Type B pancreatic cell (in vitro differentiated cells): ENCODE data around the gene HDX. TPM values are rescaled to one million over a fixed set of nuclear protein-coding genes. Genes with fewer than 3 reads are reported as not detected.
"Not testable (repeated sequence)": the region's sequence is repeated elsewhere in the genome, so short reads cannot be mapped to it uniquely, and the experiment has no call there.

Experiments
- DNase-seq: peaks from one replicate; pipeline ENCODE4 v3.0.0; 2021; ENCODE audit warnings: mixed read lengths; ENCODE audit not compliant: unreplicated experiment; ENCODE audit errors: extremely low spot score
- H3K27ac Mint-ChIP-seq: 2 replicates; pipeline ENCODE4 v1.8.0; 2021; ENCODE audit warnings: mild to moderate bottlenecking, mixed read lengths
- H3K27me3 Mint-ChIP-seq: 2 replicates; pipeline ENCODE4 v1.8.0; 2021; ENCODE audit warnings: mixed read lengths
- H3K36me3 Mint-ChIP-seq: 2 replicates; pipeline ENCODE4 v1.8.0; 2021; ENCODE audit warnings: mixed read lengths
- H3K4me1 Mint-ChIP-seq: one replicate; pipeline ENCODE4 v1.8.0; 2021; ENCODE audit warnings: mixed read lengths; ENCODE audit not compliant: unreplicated experiment
- H3K4me3 Mint-ChIP-seq: 2 replicates; pipeline ENCODE4 v1.8.0; 2021; ENCODE audit warnings: mild to moderate bottlenecking, mixed read lengths
- H3K9me3 Mint-ChIP-seq: 2 replicates; pipeline ENCODE4 v1.8.0; 2021; ENCODE audit warnings: mixed read lengths
- CTCF ChIP-seq: fragments of 200-600 bp; sonication (generic); conservative IDR thresholded peaks from 2 replicates; pipeline ENCODE4 v1.5.0; 2021; ENCODE audit warnings: antibody characterized with exemption, mild to moderate bottlenecking
- long read RNA-seq: library from polyadenylated mRNA; unstranded; transcript quantifications from one replicate; pipeline ENCODE4 v2.0.0, GENCODE V29; 2020
- total RNA-seq: library from RNA; stranded (reverse); gene quantifications from 2 replicates; pipeline ENCODE4 v1.2.1, GENCODE V29; 2021; ENCODE audit warnings: low replicate concordance

HDX gene, protein sequence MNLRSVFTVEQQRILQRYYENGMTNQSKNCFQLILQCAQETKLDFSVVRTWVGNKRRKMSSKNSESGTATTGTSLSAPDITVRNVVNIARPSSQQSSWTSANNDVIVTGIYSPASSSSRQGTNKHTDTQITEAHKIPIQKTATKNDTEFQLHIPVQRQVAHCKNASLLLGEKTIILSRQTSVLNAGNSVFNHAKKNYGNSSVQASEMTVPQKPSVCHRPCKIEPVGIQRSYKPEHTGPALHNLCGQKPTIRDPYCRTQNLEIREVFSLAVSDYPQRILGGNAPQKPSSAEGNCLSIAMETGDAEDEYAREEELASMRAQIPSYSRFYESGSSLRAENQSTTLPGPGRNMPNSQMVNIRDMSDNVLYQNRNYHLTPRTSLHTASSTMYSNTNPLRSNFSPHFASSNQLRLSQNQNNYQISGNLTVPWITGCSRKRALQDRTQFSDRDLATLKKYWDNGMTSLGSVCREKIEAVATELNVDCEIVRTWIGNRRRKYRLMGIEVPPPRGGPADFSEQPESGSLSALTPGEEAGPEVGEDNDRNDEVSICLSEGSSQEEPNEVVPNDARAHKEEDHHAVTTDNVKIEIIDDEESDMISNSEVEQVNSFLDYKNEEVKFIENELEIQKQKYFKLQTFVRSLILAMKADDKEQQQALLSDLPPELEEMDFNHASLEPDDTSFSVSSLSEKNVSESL
- total RNA-seq, result 9.2 and 10.7 TPM in 2 replicates
- long read RNA-seq, full-length matches to known transcripts, result 31 of 61 reads
- long read RNA-seq, partial matches to known transcripts, result 9 of 61 reads
- long read RNA-seq, other reads (novel, unspliced or antisense), result 21 of 61 reads

DNA sequence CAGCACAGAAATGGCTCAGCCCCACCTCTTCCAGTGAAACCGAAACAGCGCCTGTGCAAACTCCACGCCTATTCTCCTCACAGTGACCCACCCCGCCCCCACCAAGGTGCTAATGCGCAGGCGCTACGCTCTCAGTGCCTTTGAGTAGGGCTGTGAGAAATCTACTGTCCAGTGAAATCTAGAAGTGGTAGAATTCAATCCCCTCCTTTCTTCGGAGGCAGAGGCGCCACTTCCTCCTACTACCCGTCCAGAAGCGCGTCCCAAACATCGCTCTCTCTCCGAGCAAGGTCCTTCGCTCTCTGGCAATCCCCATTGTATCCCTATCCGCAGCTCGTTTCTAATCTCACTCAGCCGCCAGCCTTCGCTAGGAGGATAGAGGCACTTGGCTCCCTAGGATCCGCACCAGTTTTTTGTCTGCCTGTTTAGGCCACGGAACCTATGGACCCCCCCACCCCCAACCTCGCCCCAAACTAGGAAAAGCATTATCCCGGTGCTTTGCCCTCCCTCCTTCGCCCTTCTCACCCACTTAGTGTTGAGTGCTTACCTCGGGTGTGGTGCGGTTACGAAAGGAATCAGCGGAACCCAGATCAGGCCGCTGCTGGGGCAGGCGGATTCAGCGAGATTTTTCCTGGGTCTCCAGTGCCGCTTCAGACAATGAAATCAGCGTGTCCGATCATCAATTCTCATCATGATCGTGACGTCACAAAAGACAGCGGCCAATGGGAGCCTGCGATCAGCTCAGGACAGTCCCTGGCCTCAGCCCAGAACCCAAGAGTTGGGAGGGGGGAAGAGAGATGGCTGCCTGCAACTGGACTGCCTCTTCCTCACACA lies at the start of gene HDX:
Gene HDX (minus strand): TSS at position 656 of the 831 bp plus-strand sequence. CDS start 27,056 bp downstream, outside the sequence.
- Mint-ChIP-seq H3K27me3 (no peaks in the 10 kb centered on the region), H3K27ac (peak within 1 kb of the TSS; percentile 99), H3K9me3 (no peaks in the 10 kb centered on the region), H3K4me3 (peak within 1 kb of the TSS; percentile 98), H3K36me3 (no peaks in the 10 kb centered on the region), H3K4me1 (peaks cover 5% of the 10 kb centered on the region)
- DNase-seq, result peak; percentile 80
- no peak for TF ChIP-seq CTCF

DNA sequence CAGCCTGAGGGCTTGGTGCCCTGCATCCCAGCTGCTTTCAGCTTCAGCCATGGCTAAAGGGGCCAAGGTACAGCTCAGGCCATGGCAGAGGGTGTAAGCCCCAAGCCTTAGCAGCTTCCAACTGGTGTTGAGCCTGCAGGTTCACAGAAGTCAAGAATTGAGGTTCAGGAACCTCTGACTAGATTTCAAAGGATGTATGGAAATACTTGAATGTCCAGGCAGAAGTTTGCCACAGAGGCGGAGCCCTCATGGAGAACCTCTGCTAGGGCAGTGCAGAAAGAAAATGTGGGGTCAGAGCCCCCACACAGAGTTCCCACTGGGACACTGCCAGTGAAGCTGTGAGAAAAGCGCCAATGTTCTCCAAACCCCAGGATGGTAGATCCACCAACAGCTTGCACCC lies 39.1 kb upstream of the HDX start:
- not testable (repeated sequence) for H3K36me3 Mint-ChIP-seq, H3K27ac Mint-ChIP-seq, DNase-seq, H3K27me3 Mint-ChIP-seq, H3K4me1 Mint-ChIP-seq, H3K4me3 Mint-ChIP-seq
- peaks cover 19% of the 10 kb centered on the region for H3K9me3 Mint-ChIP-seq

DNA sequence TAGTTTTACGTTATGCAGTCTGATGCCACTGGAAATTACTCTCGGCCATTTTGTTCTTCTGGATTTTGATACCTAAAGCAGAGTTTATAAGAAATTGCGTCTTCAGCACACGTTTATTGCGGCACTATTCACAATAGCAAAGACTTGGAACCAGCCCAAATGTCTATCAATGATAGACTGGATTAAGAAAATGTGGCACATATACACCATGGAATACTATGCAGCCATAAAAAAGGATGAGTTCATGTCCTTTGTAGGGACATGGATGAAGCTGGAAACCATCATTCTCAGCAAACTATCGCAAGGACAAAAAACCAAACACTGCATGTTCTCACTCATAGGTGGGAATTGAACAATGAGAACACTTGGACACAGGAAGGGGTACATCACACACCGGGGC lies 35.4 kb upstream of the HDX start:
- not testable (repeated sequence) for H3K27ac Mint-ChIP-seq, H3K4me3 Mint-ChIP-seq, H3K27me3 Mint-ChIP-seq, DNase-seq, H3K36me3 Mint-ChIP-seq, H3K4me1 Mint-ChIP-seq
- H3K9me3 Mint-ChIP-seq, result peaks cover 19% of the 10 kb centered on the region

DNA sequence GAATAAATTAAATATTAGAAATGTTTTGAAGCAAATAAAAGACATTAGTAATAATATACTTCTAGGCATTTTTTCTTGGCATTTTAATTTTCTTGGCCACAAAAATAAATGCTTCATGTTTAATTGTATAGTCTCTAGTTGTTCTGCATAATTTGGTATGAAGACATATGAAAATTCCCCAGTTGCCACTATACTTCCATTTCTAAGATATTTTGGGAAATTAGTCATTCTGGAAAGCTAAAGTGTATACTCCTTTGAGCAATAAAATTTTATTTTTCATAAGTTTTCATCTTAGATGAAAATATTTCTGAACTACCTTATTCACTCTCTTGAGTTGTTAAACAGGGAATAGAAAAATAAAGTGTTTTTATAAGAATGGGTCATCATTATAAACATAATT lies 13.8 kb downstream of the HDX start:
- peaks cover 4% of the 10 kb centered on the region for H3K9me3 Mint-ChIP-seq
- no peak overlapping the region for H3K4me3 Mint-ChIP-seq

GRCh38 chrX:84487365-84488353 lies 14.6 kb downstream of the HDX start:
- Mint-ChIP-seq H3K36me3 (peaks cover 27% of the 10 kb centered on the region), H3K27ac (no peak overlapping the region), H3K4me1 (no peaks in the 10 kb centered on the region), H3K9me3 (peaks cover 4% of the 10 kb centered on the region), H3K27me3 (no peaks in the 10 kb centered on the region), H3K4me3 (no peak overlapping the region)
- TF ChIP-seq CTCF, result no peak
- no peak for DNase-seq

More for the DNA sequence above, 13.8 kb downstream of the HDX start:
- Mint-ChIP-seq H3K4me1 (no peaks in the 10 kb centered on the region), H3K27me3 (no peaks in the 10 kb centered on the region), H3K27ac (no peak overlapping the region), H3K36me3 (peaks cover 25% of the 10 kb centered on the region)
- no peak for DNase-seq
- TF ChIP-seq CTCF, result no peak
